Stimulated activated CD8-positive, alpha-beta memory T cell treated with anti-CD3 and anti-CD28 coated beads, Interleukin-2, amount 100 ng/mL, for 1 hour (primary cell): ENCODE results near the gene ZNF365.
"Not testable (repeated sequence)": the region's sequence is repeated elsewhere in the genome, so short reads cannot be mapped to it uniquely, and the experiment has no call there.

Experiments
- DNase-seq, 2 donors: peaks; one replicate each; pipeline ENCODE4 v3.0.0-alpha.2; 2020; ENCODE audit warnings: low read depth in 2 of 2

Gene ZNF365

DNA sequence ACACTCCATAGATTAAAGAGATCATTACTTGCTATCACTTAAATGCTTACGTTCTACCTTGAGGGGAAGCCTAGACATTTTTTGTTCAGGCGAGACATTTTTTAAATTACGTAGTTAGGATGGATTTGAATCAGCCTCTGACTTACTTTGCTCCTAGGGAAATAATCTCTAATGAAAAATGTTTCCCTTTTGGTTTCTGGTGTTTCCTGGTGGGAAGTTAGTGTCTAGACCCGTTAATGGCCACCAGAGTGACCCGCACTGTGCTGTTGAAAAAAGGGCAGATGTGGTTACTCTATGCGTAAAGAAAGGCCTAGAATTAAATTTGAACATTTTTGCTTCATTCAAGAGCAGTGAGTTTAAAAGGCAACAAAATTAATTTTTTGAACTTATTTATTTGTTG lies 3.8 kb downstream of the ZNF365 start:
- no peak for DNase-seq

DNA sequence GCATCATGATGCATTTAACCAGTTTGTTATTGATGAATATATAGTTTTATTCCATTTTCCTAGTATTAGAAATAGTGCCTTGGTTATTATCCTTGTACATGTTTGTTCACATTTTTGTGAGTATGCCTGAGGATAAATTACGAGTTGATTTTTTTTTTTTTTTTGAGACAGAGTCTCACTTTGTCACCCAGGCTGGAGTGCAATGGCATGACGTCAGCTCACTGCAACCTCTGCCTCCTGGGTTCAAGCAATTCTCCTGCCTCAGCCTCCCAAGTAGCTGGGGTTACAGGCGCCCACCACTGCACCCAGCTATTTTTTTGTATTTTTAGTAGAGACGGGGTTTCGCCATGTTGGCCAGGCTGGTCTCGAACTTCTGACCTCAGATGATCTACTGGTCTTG lies 4.7 kb downstream of the ZNF365 start:
- not testable (repeated sequence) for DNase-seq

DNA sequence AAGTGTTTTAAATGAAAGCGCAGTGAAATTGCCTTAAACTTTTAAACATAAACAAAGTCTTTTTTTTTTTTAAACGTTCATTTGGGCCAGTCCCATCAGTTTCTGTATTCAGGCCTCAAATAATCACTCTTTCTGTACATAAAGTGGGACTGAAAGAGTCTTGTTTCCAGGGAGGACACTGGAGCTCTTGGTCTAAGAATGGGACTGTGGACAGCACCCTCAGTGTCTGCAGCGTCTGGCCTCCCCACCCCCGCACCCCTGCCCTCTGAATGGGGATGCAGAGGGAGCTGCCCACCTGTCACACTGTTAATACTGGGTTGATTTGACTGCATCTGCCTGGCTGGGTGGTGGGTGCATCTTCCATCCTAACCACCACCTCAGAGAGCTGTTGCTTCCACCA lies 5.2 kb downstream of the ZNF365 start:
- no peak for DNase-seq

DNA sequence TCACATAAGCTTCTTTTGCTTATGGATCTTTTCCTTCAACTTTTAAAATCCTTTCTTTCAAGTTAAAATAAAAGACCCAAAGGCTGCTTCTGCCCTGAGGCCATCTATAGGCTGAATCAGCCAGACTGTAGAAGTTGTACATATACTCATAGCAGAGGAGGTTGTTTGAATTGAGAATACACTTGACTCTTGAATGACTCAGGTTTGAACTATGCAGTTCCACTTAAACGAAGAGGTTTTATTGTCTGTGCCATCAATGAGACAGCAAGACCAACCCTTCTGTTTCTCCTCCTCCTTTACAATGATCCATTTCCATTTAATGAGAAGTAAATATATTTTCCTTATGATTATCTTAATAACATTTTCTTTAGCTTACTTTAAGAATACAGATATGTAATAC lies 5.8 kb downstream of the ZNF365 start:
- no peak for DNase-seq

DNA sequence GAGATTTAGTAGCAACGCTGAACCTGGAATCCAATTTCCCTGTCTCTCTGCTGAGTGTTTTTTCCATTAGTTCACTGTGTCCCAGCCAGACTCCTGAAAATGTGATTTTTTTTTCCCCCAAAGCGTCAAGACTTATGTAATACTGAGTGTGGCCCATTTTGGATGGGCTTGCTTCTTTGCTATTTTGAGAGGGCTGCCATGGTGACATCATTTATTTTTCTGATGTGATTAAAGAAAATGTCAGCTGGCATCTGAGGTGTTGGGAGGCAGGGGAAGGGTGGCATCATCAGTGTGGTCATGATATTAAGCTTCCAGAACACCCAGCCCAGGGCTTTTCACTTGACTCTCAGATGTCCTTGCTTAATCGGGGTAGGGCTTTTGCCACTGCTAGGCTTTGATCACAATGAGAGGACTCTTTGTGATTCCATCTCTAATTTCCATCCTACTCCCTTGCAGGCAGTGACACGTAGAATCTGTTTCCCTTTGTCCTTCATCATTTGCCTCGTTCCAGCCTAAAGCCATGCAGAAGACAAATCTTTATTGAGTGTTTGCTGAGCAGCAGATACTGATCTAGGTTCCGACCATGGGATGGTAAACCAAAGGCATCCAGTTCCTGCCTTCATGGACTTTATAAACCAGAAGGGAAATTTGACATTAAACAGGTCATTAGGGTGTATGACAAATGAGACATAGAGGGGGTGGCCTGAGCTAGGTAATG lies 7.4 kb downstream of the ZNF365 start:
- DNase-seq = no peak

DNA sequence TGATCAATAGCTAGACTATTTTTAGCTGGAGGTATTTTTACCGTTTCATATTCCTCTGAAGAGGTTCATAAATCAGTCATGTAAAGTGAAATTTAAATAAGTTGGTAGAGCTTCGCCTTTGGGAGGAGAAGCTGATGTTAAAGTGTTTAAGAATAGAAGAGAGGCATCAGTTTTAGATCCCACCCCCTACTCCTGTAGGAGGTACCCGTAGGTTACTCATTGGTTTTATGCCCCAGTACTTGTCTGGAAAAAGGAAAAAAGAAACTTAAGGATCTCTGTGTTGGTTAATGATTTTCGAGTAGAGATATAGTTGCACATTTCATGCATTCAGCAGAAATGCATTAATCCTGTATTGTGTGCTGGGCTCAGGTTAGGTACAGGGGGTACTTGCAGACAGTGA lies 8.7 kb downstream of the ZNF365 start:
- DNase-seq = no peak

DNA sequence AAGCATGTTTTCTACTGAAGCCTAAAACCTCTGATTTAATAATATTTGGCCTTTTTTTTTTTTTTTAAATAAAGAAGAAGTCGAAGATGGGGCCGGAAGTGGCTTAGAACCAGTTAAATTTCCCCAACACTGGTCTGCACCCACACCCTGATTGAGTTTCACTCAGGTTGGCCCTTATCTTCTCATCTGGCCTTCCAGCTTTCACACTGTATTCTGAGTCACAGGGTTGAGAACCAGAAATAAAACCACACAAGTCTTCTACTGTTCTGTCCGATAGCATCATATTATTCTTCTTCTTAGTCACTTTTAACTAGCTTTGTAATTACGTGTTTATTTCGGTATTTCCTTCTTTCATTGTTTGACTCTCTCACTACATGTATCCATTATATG lies 9.9 kb downstream of the ZNF365 start:
- DNase-seq = peak; percentile 14 to 28

DNA sequence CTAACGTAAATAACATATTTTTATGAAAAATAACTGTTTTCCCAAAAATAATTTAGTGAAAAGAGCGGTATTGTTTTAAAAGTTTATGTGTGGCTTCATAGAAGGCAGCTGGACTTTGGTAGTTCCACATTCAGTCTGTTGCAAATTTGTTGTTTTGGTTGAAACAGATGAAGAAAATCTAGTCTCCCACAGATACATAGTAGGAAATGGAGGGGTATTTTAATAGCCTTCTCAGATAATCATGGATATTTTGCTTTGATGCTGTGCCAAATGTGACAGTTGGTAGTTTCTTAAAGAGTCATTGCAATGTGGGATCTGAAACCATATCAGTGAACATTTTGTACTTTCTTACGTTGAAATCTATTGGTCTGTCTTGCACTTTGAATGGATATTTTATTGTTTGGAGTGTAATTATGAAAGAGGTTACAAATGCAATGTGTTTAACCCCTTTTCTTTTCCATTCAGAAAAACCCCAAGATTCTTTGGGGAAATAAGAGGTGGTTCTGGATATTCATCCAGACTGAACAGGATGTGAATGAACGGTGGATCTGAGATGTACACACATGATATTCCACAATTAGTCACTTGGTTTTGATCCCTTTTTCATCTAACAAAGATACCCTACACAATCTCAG lies 10.4 kb downstream of the ZNF365 start:
- DNase-seq = no peak

DNA sequence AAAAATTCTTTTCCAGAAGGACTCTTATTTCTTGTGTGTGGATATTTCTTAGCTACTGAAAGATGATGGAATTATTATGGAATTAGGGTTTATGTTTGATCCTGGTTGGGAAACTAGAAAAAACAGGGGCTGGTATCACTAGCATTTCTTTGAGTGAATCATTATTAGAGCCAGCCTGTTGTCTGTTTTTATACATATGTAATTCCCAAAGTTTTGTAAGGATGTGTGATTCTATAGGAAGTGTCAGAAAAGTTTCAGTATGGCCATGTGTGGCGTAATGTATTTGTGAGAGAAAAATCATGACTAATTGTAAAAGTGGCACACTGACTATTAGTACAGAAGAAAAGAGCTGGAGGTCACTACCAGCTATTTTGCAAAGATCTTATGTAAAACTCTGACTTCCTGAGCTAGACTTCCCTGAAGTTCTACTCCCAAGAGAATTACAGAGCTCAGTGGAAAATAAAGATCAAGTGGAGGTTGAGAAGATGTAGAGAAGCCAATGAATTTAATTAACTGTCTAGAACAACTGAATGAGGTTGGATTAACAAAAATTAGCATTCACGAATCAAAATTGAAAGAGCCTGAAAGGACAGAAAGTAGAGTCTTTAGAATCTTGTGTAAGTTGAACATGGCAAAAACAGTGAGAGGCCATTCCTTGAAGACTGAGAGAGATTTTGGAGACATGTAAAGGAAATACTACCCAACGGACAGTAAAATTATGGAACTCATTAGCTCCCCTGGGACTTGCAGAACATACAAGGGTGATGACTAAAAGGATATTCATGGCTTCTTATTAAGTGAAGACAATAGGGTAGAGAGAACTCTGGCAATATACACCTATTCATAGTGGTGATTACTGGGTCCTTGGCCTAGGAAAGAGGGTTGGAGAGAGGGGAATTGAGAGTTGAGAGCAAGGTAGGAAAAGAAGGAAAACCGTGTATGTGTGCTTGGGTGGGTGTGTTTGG lies 12.5 kb downstream of the ZNF365 start:
- no peak for DNase-seq

DNA sequence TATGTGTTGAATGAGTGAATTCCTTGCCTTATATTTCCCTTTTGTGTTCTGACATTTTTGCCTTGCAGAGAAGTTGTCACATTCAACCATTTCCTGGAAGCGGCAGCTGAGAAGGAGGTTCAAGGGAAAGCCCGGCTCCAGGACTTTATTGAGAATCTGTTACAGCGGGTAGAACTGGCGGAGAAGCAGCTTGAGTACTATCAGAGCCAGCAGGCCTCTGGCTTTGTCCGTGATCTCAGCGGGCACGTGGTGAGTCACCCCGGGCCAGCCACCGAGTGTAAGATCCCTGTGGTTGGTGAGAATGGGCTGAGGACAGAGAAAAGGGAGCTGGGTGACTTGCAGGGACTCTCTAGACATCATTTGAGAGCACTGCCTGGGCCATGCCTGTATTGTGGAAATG lies 14.2 kb downstream of the ZNF365 start:
- DNase-seq = no peak

DNA sequence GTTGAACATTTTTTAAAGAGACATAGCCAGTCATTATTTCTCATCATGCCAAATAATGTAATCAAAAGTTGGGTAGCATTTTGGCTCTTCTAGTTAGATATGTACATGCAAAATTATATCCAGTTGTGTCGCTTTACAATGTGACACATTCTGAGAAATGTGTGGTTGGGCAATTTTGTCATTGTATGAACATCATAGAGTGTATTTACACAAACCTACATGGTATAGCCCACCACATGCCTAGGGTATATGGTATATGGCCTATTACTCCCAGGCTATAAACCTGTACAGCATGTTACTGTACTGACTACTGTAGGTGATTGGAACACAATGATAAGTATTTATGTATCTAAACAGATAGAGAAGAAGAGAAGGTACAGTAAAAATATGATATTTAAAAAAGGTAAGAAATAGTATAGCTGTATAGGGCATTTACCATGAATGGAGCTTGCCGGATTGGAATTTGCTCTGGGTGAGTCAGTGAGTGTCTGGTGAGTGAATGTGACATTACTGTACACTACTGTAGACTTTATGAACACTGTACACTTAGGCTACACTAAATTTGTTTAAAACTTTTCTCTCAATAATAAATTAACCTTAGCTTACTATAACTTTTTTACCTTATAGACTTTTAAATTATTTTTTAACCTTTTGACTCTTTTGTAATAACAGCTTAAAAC lies 16.5 kb downstream of the ZNF365 start:
- DNase-seq = no peak

DNA sequence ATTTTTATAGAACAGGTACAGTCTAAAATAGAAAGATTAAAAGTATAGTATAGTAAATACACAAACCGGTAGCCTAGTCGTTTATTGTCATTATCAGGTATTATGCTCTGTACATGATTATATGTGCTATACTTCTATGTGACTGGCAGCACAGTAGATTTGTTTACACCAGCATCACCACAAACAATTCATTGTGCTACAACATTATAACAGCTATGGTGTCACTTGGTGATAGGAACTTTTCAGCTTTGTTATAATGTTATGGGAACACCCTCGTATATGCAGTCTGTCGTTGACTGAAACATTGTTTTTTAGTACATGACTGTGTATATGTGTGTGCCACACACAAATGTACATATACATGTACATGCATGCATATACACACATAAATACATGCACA lies 19.1 kb downstream of the ZNF365 start:
- no peak for DNase-seq

DNA sequence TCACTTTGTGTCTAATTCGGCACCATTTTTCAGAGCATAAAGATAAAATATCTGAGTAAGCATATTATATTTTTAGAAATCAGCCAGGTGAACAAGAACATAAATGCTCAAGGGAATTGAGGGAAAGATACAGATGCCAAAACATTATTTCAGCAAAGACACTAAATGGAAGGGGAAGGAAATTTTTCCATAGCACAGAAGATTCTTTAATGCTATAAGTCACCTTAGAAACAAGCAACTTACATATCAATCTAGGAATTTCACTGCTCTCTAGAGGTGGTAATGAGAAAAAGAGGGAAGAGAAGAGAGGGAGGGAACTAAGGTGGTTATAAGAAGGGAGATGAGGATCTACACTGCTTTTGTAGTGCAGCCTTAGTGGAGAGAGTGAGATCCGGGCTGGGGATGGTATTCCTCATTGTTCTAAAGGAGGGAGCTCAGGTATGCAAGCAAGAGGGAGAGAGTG lies 20.4 kb downstream of the ZNF365 start:
- DNase-seq = no peak

DNA sequence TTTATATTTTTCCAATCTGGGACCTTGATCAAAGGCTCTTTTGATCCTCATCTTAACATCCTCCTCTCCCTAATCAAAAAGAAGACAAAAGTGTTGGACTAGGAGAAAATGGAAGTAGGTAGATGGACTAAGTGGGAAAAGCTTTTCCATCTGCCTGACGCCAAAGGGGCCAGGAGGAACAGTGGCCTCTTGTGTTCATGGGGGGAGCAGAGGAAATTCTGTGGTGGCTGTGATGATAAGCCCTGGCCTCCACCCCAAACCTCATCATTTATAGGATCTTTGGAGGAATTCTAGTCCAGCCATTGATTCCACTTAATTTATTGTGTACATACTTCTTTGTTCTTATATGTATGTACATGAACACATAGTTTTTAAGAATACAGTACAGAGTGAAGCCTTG lies 21.7 kb downstream of the ZNF365 start:
- DNase-seq = no peak

DNA sequence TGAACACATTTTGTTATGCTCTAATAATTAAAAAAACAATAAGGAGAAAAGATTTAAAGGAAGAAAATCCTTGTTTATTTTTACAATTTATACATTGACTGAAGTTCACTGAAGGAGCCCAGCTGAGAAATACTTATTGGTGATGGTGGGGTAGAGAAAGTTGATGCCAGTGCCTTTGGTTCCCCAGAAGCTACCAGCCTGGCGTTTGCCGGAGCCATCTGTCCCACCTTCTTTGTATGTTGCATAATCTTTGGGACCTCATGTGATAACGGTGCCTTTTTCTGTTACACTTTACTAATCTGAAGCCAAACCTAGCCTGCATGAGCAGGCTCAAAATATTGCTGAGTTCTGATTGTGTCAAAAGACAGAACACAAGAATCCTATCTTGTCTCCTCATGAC lies 22.7 kb downstream of the ZNF365 start:
- DNase-seq = no peak

DNA sequence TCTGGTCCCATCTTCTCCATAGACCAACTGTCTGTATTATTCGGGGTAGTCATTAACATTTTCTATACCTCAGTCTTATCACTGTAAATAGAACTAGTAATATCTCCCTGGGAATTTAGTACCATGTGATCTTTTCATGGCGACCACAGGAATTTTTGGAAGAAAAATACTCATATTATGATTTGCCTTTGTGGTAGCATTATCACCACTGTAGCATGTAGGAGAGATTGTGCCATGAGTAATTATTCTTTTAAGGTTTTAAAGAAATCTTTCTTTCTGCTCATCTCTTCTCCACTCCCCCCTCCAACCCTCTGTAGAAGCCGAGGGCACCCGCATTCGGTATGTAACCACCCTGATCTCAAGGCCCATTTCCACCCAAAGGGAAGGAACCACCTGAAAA lies 25.0 kb downstream of the ZNF365 start:
- DNase-seq = no peak

DNA sequence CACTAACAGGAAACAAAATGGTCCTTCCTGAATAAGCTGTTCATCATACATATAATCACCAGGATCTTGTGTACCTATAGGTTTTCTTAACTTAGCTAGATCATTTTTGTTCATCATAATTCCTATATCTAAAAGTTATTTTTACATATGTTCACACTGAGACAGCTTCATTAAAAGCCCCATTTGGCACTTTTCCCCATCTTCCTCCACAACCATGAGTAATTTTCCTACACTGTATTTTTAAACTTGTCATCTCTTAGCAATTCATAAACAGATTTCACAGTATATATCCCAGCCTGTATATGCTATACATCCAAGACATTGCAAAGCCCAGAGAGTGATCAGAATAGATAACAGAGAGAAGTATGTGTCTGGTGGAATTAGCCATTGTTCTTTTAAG lies 28.3 kb downstream of the ZNF365 start:
- no peak for DNase-seq

DNA sequence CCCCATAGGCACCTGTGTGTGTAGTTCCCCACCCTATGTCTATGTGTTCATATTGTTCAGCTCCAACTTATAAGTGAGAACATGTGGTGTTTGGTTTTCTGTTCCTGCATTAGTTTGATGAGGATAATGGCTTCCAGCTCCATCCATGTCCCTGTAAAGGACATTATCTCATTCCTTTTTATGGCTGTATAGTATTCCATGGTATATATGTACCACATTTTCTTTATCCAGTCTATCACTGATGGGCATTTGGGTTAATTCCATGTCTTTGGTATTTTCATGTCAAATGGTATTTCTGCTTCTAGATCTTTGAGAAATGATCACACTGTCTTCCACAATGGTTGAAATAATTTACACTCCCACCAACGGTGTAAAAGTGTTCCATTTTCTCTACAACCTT lies 36.4 kb downstream of the ZNF365 start:
- DNase-seq = not testable (repeated sequence)

DNA sequence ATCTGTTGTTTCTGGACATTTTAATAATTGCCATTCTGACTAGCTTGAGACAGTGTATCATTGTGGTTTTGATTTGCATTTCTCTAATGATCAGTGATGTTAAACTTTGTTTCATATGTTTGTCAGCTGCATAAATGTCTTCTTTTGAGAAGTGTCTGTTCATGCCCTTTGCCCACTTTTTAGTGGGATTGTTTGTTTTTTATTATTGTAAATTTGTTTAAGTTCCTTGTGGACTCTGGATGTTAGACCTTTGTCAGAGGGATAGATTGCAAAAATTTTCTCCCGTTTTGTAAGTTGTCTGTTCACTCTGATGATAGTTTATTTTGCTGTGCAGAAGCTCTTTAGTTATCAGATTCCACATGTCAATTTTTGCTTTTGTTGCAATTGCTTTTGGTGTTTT lies 36.8 kb downstream of the ZNF365 start:
- not testable (repeated sequence) for DNase-seq

DNA sequence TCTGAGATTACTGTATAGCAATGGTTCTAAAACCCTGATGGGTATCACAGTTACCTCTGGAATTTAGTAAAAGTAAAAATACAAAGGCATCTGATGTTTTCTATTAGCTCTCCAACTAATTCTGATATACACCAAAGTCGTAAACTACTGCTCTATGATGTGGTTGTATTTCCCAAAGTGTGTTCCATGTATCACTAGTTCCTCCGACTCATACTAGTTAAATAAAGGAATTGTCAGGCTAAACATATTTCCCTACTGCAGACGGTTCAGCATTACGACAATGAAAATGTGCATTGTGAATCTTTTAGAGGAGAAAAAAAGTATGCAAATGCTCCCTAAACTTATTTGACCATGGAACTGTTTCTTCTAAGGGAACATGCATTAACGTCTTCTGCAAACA lies 38.9 kb downstream of the ZNF365 start:
- no peak for DNase-seq

DNA sequence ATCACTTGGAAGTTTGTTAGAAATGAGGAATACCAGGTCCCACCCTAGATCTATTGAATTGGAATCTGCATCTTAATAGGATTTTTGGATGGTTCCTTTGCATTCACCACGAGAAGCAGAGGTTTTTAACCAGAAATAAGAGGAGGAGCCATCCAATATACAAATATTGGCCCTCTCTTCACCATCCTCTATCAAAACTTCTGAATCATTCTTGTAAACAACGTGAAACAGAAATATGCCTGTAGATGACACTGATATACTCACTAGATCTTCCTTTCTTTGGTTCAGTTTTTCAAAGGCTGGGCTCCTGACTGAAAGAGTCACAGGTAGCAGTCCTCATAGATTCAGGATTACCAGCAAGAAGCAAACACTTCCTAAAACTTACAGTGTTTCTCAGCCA lies 39.5 kb downstream of the ZNF365 start:
- DNase-seq = no peak

DNA sequence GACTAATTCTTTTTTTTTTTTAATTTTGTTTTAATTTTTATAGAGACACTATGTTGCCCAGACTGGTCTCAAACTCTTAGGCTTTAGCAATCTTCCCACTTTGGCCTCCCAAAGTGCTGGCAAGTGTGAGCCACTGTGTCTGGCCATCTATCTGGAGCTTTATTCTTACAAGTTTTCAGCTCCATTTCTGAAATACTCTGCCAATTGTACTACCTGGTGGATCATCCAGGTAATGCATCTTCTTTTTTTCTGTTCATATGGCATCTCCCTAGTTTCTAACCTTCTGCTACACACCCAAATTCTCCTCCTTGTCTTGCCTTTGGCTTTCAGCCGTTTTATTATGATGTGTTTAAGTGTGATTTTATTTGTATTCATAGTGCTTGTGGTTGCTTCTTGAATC lies 40.2 kb downstream of the ZNF365 start:
- no peak for DNase-seq
